Dendritic cell treated with granulocyte-macrophage colony-stimulating factor and Interleukin-4, amounts not matched to agents 40 ng/mL and 50 ng/mL, for 4 days (primary cell): Measurements from ENCODE around the gene IFI35.
"Not testable (repeated sequence)": the region's sequence is repeated elsewhere in the genome, so short reads cannot be mapped to it uniquely, and the experiment has no call there.

ENCODE experiments used
- H3K27ac Mint-ChIP-seq: one replicate; pipeline ENCODE4 v1.8.0; 2022; ENCODE audit warnings: mild to moderate bottlenecking, mixed read lengths
- H3K27me3 Mint-ChIP-seq: one replicate; pipeline ENCODE4 v1.8.0; 2022; ENCODE audit warnings: mild to moderate bottlenecking, mixed read lengths
- H3K36me3 Mint-ChIP-seq: one replicate; pipeline ENCODE4 v1.8.0; 2022; ENCODE audit warnings: low read depth, mixed read lengths
- H3K4me1 Mint-ChIP-seq: one replicate; pipeline ENCODE4 v1.8.0; 2022; ENCODE audit warnings: low read depth, mixed read lengths
- H3K4me3 Mint-ChIP-seq: one replicate; pipeline ENCODE4 v1.8.0; 2022; ENCODE audit warnings: mild to moderate bottlenecking, moderate library complexity, mixed read lengths
- H3K9me3 Mint-ChIP-seq: one replicate; pipeline ENCODE4 v1.8.0; 2022; ENCODE audit warnings: mixed read lengths
- intact Hi-C: fragments of 100-400 bp; cut with micrococcal nuclease; formaldehyde crosslinking; loops from one replicate; pipeline ENCODE4 v1.15.0; 2022

IFI35 gene

DNA sequence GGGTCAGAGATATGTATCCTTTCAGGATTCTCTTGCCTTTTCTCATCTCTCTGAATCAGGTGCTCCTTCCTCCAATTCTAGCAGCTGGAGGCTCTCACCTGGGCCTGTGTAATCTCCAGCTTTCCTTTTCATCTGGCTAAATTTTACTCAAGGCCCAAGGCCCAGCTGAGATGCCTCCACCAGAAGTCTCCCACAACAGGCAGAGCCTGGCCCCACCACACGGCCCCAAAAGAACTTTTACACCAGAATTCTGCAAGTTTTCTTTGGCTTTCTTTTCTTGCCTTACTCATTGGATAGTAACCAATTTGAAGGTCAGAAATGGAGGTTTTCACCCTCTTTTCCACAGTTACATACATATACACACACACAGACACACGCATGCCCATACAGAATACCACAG is 33.1 kb downstream of the IFI35 start:
- Mint-ChIP-seq H3K36me3 (no peaks in the 10 kb centered on the region), H3K4me3 (no peak overlapping the region), H3K27me3 (no peaks in the 10 kb centered on the region), H3K27ac (no peak overlapping the region), H3K4me1 (no peaks in the 10 kb centered on the region), H3K9me3 (no peaks in the 10 kb centered on the region)
- intact Hi-C loops: no loop called here

- intact Hi-C loops: no loop called here
These were observed 34.1 kb downstream of the IFI35 start for GRCh38 chr17:43040655-43041054.

GRCh38 chr17:43042025-43042628 is 35.5 kb downstream of the IFI35 start:
- Mint-ChIP-seq H3K27me3 (no peaks in the 10 kb centered on the region), H3K36me3 (no peaks in the 10 kb centered on the region), H3K4me3 (no peak overlapping the region), H3K4me1 (no peaks in the 10 kb centered on the region), H3K27ac (no peak overlapping the region), H3K9me3 (no peaks in the 10 kb centered on the region)
- intact Hi-C loops: no loop called here

More at GRCh38 chr17:43040655-43041054, 34.1 kb downstream of the IFI35 start:
- Mint-ChIP-seq H3K9me3 (no peaks in the 10 kb centered on the region), H3K27ac (no peak overlapping the region), H3K27me3 (no peaks in the 10 kb centered on the region), H3K4me3 (no peak overlapping the region), H3K36me3 (no peaks in the 10 kb centered on the region), H3K4me1 (no peaks in the 10 kb centered on the region)

DNA sequence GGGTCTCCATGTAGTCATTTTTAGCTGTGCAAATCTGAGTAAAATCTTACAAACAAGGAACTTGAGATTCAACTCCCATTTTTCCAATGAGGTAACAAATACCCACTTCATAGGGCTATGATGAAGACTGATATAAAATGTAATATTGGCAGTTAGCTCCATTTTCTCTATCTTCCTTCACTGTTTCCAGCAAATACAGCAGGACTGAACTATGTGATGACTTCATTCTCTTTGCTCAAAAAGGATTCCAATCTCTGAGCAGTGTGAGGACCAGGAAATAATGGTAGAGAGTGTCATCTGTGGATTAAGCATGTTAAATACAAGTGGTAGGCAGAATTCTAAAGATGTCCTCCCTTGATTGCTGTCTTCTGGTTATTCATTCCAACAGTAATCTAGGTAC is 36.7 kb downstream of the IFI35 start:
- intact Hi-C loops: no loop called here
- no peaks in the 10 kb centered on the region for H3K27me3 Mint-ChIP-seq
- H3K9me3 Mint-ChIP-seq: no peaks in the 10 kb centered on the region
- peaks cover 4% of the 10 kb centered on the region for H3K36me3 Mint-ChIP-seq
- no peak overlapping the region for H3K27ac Mint-ChIP-seq
- H3K4me1 Mint-ChIP-seq: no peaks in the 10 kb centered on the region
- H3K4me3 Mint-ChIP-seq: no peak overlapping the region

DNA sequence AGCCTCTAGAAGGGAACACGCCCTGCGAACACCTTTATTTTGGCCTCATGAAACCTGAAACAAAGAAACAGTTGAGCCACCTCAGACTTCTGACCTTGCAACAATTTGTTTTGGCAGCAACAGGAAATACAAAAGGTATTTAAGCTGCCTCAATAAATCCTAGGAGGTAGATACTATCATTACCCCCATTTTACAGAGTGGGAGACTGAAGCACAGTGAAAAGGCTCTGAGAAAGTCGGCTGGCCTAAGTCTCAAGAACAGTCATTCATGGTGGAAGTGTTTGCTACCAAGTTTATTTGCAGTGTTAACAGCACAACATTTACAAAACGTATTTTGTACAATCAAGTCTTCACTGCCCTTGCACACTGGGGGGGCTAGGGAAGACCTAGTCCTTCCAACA is 37.4 kb downstream of the IFI35 start:
- no peak overlapping the region for H3K27ac Mint-ChIP-seq
- no peaks in the 10 kb centered on the region for H3K9me3 Mint-ChIP-seq
- peaks cover 9% of the 10 kb centered on the region for H3K36me3 Mint-ChIP-seq
- intact Hi-C loops: no loop called here
- H3K27me3 Mint-ChIP-seq: no peaks in the 10 kb centered on the region
- no peak overlapping the region for H3K4me3 Mint-ChIP-seq
- no peaks in the 10 kb centered on the region for H3K4me1 Mint-ChIP-seq

DNA sequence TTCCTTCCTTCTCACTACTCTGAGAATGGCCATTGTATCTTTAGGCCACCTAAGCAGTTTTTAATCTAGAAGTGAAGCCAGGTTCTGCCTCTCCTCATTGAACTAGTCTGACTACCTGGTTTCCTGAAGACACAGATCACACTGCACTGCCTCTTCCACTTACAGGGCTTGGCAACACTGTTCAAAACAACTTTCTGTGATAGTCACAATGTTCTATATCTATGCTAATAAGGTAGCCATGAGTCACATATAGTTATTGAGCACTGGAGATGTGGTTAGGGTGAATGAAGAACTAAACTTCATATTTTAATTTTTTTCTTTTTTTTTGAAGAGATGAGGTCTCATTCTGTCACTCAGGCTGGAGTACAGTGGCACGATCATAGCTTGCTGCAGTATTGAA is 45.4 kb downstream of the IFI35 start:
- Mint-ChIP-seq H3K4me3 (no peak overlapping the region), H3K27me3 (no peaks in the 10 kb centered on the region), H3K36me3 (peaks cover 47% of the 10 kb centered on the region), H3K4me1 (no peaks in the 10 kb centered on the region), H3K9me3 (no peaks in the 10 kb centered on the region), H3K27ac (no peak overlapping the region)
- intact Hi-C loops: no loop called here

- H3K4me3 Mint-ChIP-seq, intact Hi-C loops, H3K4me1 Mint-ChIP-seq, H3K27ac Mint-ChIP-seq, H3K9me3 Mint-ChIP-seq, H3K27me3 Mint-ChIP-seq: not testable (repeated sequence)
- peaks cover 48% of the 10 kb centered on the region for H3K36me3 Mint-ChIP-seq
These were observed 46.4 kb downstream of the IFI35 start for GRCh38 chr17:43053008-43053407.

DNA sequence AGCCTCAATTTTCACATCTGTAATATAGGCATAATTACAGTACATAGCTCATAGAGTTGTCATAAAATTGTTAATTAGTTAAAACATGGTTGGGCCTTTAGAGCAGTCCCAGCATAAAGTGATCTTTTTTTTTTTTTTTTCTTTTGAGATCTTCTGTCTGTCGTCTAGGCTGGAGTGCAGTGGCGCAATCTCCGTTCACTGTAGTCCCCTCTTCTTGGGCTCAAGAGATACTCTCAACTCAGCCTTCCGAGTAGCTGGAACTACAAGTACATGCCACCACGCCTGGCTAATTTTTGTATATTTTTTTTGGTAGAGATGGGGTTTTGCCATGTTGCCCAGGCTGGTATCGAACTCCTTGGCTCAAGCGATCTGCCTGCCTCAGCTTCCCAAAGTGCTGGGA is 49.5 kb downstream of the IFI35 start:
- Mint-ChIP-seq H3K27me3 (no peaks in the 10 kb centered on the region), H3K36me3 (peaks cover 35% of the 10 kb centered on the region), H3K4me3 (no peak overlapping the region), H3K9me3 (no peaks in the 10 kb centered on the region), H3K4me1 (no peaks in the 10 kb centered on the region), H3K27ac (no peak overlapping the region)
- intact Hi-C loops: no loop called here

GRCh38 chr17:43062984-43063638 is 56.5 kb downstream of the IFI35 start:
- Mint-ChIP-seq H3K36me3 (peaks cover 10% of the 10 kb centered on the region), H3K4me1 (no peaks in the 10 kb centered on the region)

More at GRCh38 chr17:43062984-43063638, 56.5 kb downstream of the IFI35 start:
- H3K4me3 Mint-ChIP-seq: no peak overlapping the region
- intact Hi-C loops: no loop called here
- H3K9me3 Mint-ChIP-seq: no peaks in the 10 kb centered on the region
- no peaks in the 10 kb centered on the region for H3K27me3 Mint-ChIP-seq
- H3K27ac Mint-ChIP-seq: no peak overlapping the region
